ENCODE data around the gene SSBP3. TPM values are rescaled to one million over a fixed set of nuclear protein-coding genes. Genes with fewer than 3 reads are reported as not detected.
"Not testable (repeated sequence)": the region's sequence is repeated elsewhere in the genome, so short reads cannot be mapped to it uniquely, and the experiment has no call there.

The SSBP3 gene
- total RNA-seq, 4 donors from 2014 or later, result 15.4 to 23.0 (median 18.2) TPM

DNA sequence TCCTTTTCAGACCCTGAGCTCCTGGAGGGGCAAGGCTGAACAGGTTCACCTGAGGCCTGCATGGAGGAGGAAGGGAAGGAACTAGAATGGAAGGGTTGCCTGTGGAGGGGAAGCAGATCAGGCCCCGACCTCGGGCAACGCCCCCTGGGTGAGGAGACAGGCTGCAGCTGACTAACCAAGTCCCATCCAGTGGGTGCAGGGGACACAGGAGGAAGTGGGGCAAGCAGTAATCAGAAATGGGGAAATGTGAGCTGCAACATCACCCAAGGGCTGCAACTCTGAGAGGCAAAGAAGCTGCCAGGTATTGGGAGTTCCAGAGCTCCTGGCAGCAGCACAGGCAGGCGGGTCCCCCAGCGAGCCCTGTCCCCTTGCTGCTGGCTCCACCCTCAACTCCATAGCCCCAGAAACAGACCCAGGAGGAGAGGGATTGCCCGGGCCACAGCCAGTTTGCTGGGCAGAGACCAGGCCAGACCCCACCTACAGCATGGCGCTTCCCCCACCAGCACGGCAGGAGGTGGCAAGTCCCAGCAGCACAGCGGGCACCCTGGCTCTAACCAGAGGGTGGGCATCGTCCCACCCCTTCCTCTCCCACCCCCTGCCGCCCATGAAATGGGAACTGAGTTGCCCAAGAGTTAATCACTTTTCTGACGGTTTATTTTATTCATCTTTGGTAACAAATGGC, 167.7 kb downstream of the SSBP3 start:
- DNase-seq, result no peak
- Histone ChIP-seq H3K9me3 (no peaks in the 10 kb centered on the region), H3K4me1 (no peaks in the 10 kb centered on the region), H3K36me3 (peaks cover 0 to 8% of the 10 kb centered on the region in 2 donors), H3K27me3 (no peaks in the 10 kb centered on the region), H3K27ac (no peak overlapping the region), H3K4me3 (replicated peaks in 1 of 3) (no peak overlapping the region)
- TF ChIP-seq, protein P1, sequence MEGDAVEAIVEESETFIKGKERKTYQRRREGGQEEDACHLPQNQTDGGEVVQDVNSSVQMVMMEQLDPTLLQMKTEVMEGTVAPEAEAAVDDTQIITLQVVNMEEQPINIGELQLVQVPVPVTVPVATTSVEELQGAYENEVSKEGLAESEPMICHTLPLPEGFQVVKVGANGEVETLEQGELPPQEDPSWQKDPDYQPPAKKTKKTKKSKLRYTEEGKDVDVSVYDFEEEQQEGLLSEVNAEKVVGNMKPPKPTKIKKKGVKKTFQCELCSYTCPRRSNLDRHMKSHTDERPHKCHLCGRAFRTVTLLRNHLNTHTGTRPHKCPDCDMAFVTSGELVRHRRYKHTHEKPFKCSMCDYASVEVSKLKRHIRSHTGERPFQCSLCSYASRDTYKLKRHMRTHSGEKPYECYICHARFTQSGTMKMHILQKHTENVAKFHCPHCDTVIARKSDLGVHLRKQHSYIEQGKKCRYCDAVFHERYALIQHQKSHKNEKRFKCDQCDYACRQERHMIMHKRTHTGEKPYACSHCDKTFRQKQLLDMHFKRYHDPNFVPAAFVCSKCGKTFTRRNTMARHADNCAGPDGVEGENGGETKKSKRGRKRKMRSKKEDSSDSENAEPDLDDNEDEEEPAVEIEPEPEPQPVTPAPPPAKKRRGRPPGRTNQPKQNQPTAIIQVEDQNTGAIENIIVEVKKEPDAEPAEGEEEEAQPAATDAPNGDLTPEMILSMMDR (IDR thresholded peaks at IDR 0.05), result no peak
- no peak for TF ChIP-seq POLR2A (IDR thresholded peaks at IDR 0.05)
- intact Hi-C loops (cut with DNase I), result no loop called here
- WGBS, 2 donors, result 87 to 92% methylated on average over 12 of the region's 12 CpGs

DNA sequence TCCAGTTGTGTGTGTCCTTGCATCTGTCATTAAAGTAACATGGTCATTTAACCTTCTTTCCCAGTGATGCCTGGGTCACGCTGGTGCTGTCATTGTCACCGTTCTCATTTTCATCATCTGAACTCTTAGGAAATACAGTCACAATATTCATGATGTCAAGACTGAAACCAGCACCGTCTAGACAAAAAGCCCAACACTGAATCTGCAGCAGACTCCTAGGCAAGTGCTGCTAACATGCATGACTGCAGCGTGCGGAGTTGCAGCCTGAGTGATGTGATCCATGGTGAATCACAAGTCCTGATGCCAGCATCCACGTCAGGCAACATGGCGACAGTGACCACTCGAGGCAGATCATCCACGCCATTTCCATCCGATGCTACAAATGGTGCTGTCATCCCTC, 168.6 kb downstream of the SSBP3 start:
- no peak for DNase-seq
- H3K9me3 ChIP-seq, result no peaks in the 10 kb centered on the region
- TF ChIP-seq, protein P1 (IDR thresholded peaks at IDR 0.05), result no peak
- TF ChIP-seq POLR2A (IDR thresholded peaks at IDR 0.05), result no peak
- no peak overlapping the region for H3K4me3 ChIP-seq (replicated peaks in 1 of 3)
- H3K27ac ChIP-seq, result no peak overlapping the region
- 90 to 96% methylated on average over 7 to 10 of the region's 10 CpGs for WGBS, 2 donors
- H3K27me3 ChIP-seq, result no peaks in the 10 kb centered on the region
- no peaks in the 10 kb centered on the region for H3K4me1 ChIP-seq
- intact Hi-C loops (cut with DNase I), result no loop called here
- peaks cover 0 to 8% of the 10 kb centered on the region in 2 donors for H3K36me3 ChIP-seq

DNA sequence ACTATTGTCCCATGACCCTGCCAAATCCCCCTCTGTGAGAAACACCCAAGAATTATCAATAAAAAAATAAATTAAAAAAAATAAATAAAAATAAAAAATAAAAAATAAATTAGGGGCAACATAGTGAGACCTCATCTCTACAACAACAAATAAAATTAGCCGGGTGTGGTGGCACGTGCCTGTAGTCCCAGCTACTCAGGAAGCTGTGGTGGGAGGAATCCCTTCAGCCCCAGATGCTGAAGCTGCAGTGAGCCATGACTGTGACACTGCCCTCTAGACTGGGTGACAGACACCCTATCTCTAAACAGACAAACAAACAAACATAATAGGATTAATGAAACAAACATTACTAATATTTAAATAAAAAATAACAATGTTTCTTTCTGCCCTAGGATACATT, 171.9 kb downstream of the SSBP3 start:
- peaks cover 0 to 8% of the 10 kb centered on the region in 2 donors for H3K36me3 ChIP-seq
- no peaks in the 10 kb centered on the region for H3K4me1 ChIP-seq
- H3K4me3 ChIP-seq (replicated peaks in 1 of 3), result no peak overlapping the region
- 83 to 85% methylated on average over 2 of the region's 2 CpGs for WGBS, 2 donors
- H3K27ac ChIP-seq, result no peak overlapping the region
- TF ChIP-seq, protein P1 (IDR thresholded peaks at IDR 0.05), result no peak
- no peak for TF ChIP-seq POLR2A (IDR thresholded peaks at IDR 0.05)
- no peaks in the 10 kb centered on the region for H3K9me3 ChIP-seq
- H3K27me3 ChIP-seq, result no peaks in the 10 kb centered on the region
- DNase-seq, result no peak
- intact Hi-C loops (cut with DNase I), result no loop called here

DNA sequence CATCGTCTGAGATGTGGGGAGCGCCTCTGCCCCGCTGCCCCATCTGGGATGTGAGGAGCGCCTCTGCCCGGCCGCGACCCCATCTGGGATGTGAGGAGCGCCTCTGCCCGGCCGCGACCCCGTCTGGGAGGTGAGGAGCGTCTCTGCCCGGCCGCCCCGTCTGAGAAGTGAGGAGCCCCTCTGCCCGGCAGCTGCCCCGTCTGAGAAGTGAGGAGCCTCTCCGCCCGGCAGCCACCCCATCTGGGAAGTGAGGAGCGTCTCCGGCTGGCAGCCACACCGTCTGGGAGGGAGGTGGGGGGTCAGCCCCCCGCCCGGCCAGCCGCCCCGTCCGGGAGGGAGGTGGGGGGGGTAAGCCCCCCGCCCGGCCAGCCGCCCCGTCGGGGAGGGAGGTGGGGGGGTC, 173.0 kb downstream of the SSBP3 start:
- H3K27me3 ChIP-seq; intact Hi-C loops (cut with DNase I); H3K4me1 ChIP-seq; H3K36me3 ChIP-seq; H3K9me3 ChIP-seq; H3K4me3 ChIP-seq (replicated peaks in 1 of 3); DNase-seq; H3K27ac ChIP-seq: not testable (repeated sequence)
- 97 to 99% methylated on average over 11 to 18 of the region's 33 CpGs for WGBS, 2 donors

DNA sequence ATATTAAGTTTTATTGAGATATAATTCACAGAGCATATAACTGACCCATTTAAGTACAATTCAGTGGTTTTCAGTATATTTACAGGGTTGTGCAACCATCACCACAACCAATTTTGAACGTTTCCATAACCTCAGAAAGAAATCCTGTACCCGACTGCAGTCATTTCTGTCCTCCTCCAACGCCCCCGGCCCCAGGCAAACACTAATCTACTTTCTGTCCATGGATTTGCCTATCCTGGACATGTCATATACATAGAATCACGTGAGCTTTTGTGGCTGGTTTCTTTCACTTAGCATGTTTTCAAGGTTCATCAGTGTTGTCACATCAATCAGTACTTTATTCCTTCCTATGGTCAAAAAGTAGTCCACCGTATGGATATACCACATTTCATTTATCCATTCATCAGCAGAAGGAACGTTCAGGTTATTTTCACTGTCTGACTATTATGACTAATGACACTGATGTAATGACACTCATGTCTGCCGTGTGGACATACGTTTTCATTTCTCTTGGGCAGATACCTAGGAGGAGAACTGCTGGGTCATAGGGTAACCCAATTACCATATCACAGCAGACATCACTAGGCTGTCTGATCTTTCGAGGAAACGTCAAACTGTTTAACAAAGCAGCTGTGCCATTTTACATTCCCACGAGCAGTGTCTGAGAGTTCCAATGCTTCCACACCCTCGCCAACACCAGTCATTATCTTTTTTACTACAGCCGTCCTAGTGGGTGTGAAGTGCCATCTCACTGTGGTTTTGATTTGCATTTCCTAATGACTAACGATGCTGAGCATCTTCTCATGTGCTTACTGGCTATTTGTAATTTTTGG, 175.5 kb downstream of the SSBP3 start:
- H3K36me3 ChIP-seq, result no peaks in the 10 kb centered on the region
- H3K4me1 ChIP-seq, result peaks cover 16 to 23% of the 10 kb centered on the region in 2 donors
- no peak overlapping the region for H3K4me3 ChIP-seq (replicated peaks in 1 of 3)
- H3K9me3 ChIP-seq, result no peaks in the 10 kb centered on the region
- WGBS, 2 donors, result 81 to 92% methylated on average over 15 of the region's 15 CpGs
- no peak for DNase-seq
- TF ChIP-seq POLR2A (IDR thresholded peaks at IDR 0.05), result no peak
- TF ChIP-seq, protein P1 (IDR thresholded peaks at IDR 0.05), result no peak
- H3K27me3 ChIP-seq, result no peaks in the 10 kb centered on the region
- no peak overlapping the region for H3K27ac ChIP-seq
- intact Hi-C loops (cut with DNase I), result no loop called here

All from thyroid gland (tissue), 4 donors.